Loucy (cell line): Measurements from ENCODE around the gene DYNLL1.

ENCODE experiments used
- H2AFZ ChIP-seq: fragments of 200-600 bp; sonication (generic); 2 replicates; pipeline ENCODE4 v1.6.0; 2016; ENCODE audit warnings: antibody characterized with exemption, mild to moderate bottlenecking, low read length, moderate library complexity
- H3F3A ChIP-seq: fragments of 200-600 bp; 2 replicates; pipeline ENCODE4 v1.6.0; 2016; ENCODE audit warnings: antibody characterized with exemption, low read depth, mild to moderate bottlenecking
- H3K27me3 ChIP-seq: fragments of 200-600 bp; sonication (generic); 2 replicates; pipeline ENCODE4 v1.6.1; 2014; ENCODE audit warnings: low read length, mild to moderate bottlenecking; ENCODE audit not compliant: insufficient read depth, poor library complexity, severe bottlenecking
- H3K36me3 ChIP-seq: fragments of 200-600 bp; sonication (generic); 2 replicates; pipeline ENCODE4 v1.6.1; 2016; ENCODE audit warnings: low read length; ENCODE audit not compliant: insufficient read depth
- H3K4me1 ChIP-seq: fragments of 200-600 bp; sonication (generic); 2 replicates; pipeline ENCODE4 v1.5.1; 2014; ENCODE audit warnings: low read length, mild to moderate bottlenecking; ENCODE audit not compliant: insufficient read depth, poor library complexity, severe bottlenecking
- H3K4me2 ChIP-seq: fragments of 200-600 bp; sonication (generic); 2 replicates; pipeline ENCODE4 v1.6.0; 2014; ENCODE audit warnings: antibody characterized with exemption, low read length, low read depth, mild to moderate bottlenecking; ENCODE audit not compliant: poor library complexity, severe bottlenecking
- H3K4me3 ChIP-seq: fragments of 200-600 bp; sonication (generic); 2 replicates; pipeline ENCODE4 v1.5.1; 2014; ENCODE audit warnings: low read length, mild to moderate bottlenecking, mixed read lengths; ENCODE audit not compliant: poor library complexity, severe bottlenecking
- H3K79me2 ChIP-seq: fragments of 200-600 bp; sonication (generic); 2 replicates; pipeline ENCODE4 v1.6.1; 2014; ENCODE audit warnings: low read length; ENCODE audit not compliant: insufficient read depth
- H3K9ac ChIP-seq: fragments of 200-600 bp; sonication (generic); 2 replicates; pipeline ENCODE4 v1.6.0; 2014; ENCODE audit warnings: mild to moderate bottlenecking, low read depth, low read length, moderate library complexity; ENCODE audit not compliant: poor library complexity, severe bottlenecking
- H3K9me2 ChIP-seq: fragments of 200-600 bp; sonication (generic); replicated peaks from 2 replicates; pipeline ENCODE4 v1.6.1; 2016; ENCODE audit warnings: low read depth, low read length, mixed read lengths
- H3K9me3 ChIP-seq: fragments of 200-600 bp; sonication (generic); 2 replicates; pipeline ENCODE4 v1.6.1; 2014; ENCODE audit warnings: mild to moderate bottlenecking, antibody characterized with exemption, low read length, low read depth; ENCODE audit not compliant: insufficient read depth
- H4K20me1 ChIP-seq: fragments of 200-600 bp; sonication (generic); 2 replicates; pipeline ENCODE4 v1.6.0; 2014; ENCODE audit warnings: antibody characterized with exemption, low read length, mild to moderate bottlenecking; ENCODE audit not compliant: insufficient read depth, poor library complexity, severe bottlenecking
- EZH2phosphoT487 ChIP-seq: fragments of 200-600 bp; IDR thresholded peaks from 2 replicates; pipeline ENCODE4 v1.6.1; 2018; ENCODE audit warnings: antibody characterized with exemption, mild to moderate bottlenecking, moderate library complexity, borderline replicate concordance
- TF ChIP-seq, protein P1 (sequence below): fragments of 200-600 bp; sonication (generic); conservative IDR thresholded peaks from 2 replicates; pipeline ENCODE4 v1.5.1; 2014; ENCODE audit warnings: mild to moderate bottlenecking, antibody characterized with exemption, low read length

The DYNLL1 gene

DNA sequence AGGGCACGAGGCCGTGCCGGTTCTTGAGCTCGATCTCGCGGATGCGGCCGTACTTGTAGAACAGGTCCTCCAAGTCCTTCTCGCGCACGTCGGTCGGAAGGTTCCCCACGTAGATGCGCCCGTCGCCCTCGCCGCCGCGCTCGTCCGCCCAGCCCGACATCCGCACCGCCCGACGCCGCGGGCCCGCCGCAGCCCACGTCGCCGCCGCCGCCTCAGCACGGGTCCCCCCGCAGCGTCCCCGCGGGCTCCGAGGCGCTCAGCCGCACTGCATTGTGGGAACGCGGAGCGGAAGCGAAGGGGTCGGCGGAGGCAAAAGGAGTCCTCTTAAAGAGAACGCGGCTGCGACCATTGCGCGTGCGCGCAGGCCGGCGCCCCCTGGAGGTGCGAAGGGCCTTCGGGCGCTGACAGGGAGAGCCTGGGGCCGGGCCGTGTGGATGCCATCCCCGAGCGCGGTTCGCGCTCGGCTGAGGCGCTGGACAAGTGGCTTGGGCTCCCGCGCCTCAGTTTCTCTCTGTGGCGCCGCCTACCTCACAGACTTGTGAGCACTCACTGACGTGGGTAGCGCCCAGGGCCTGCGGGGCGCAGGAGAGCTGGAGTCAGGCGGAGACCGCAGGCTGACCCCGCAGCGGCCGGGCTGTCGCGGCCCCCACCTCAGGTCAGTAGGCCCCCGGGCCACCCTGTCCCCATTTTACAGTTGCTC, 26.3 kb upstream of the DYNLL1 start, which contains the start of gene SRSF9:
TSS of gene SRSF9 (minus strand) at position 299 of the 700 bp plus-strand sequence. CDS start at position 160, 139 bp downstream.
- Histone ChIP-seq H3K4me2 (peak within 1 kb of the TSS; percentile 97), H3K9me3 (no peaks in the 10 kb centered on the region), H3F3A (no peaks in the 10 kb centered on the region), H4K20me1 (peaks cover 48% of the 10 kb centered on the region), H2AFZ (peak within 1 kb of the TSS; percentile 97), H3K27me3 (no peaks in the 10 kb centered on the region), H3K79me2 (peaks cover 72% of the 10 kb centered on the region), H3K9me2 (no peaks in the 10 kb centered on the region), H3K9ac (peak within 1 kb of the TSS; percentile 81), H3K4me1 (peaks cover 65% of the 10 kb centered on the region), H3K4me3 (peak within 1 kb of the TSS; percentile 97), H3K36me3 (peaks cover 19% of the 10 kb centered on the region)
- TF ChIP-seq, protein P1, sequence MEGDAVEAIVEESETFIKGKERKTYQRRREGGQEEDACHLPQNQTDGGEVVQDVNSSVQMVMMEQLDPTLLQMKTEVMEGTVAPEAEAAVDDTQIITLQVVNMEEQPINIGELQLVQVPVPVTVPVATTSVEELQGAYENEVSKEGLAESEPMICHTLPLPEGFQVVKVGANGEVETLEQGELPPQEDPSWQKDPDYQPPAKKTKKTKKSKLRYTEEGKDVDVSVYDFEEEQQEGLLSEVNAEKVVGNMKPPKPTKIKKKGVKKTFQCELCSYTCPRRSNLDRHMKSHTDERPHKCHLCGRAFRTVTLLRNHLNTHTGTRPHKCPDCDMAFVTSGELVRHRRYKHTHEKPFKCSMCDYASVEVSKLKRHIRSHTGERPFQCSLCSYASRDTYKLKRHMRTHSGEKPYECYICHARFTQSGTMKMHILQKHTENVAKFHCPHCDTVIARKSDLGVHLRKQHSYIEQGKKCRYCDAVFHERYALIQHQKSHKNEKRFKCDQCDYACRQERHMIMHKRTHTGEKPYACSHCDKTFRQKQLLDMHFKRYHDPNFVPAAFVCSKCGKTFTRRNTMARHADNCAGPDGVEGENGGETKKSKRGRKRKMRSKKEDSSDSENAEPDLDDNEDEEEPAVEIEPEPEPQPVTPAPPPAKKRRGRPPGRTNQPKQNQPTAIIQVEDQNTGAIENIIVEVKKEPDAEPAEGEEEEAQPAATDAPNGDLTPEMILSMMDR, result peak; percentile 75
- TF ChIP-seq EZH2phosphoT487, result no peak

DNA sequence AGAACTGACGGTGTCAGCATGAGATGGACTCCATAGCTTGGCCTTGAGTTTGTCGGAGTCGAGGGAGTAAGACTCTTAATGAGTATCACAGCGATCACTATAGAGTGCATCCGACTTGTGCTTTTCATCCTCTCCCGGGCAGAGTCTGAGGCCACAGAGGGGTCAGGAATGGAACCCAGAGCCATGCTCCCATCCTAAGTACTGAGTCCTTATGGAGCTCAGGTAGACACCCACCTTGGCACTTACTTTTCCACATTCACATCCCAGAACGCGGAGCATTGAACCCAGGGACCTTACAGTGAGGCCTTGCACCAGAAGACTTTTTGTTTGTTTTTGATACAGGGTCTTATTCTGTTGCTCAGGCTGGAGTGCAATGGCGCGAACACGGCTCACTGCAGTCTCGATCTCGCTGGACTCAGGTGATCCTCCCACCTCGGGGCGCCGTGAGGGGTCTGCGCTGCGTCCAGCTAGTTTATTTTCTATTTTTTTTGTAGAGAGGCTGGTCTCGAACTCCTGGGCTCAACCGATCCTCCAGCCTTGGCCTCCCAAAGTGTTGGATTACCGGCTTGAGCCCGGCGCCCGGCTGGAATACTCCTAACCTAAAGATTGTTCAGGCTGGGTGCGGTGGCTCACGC, 25.6 kb upstream of the DYNLL1 start:
- Histone ChIP-seq H3K79me2 (peaks cover 66% of the 10 kb centered on the region), H3K4me1 (peaks cover 67% of the 10 kb centered on the region), H3K9me3 (no peaks in the 10 kb centered on the region), H2AFZ (peak overlapping the region; percentile 97), H3K36me3 (peaks cover 12% of the 10 kb centered on the region; the same call in 1 of the 2 replicates), H3K9ac (peak overlapping the region; percentile 81), H3K4me2 (peak overlapping the region; percentile 97), H3K27me3 (no peaks in the 10 kb centered on the region), H4K20me1 (peaks cover 42% of the 10 kb centered on the region), H3F3A (no peaks in the 10 kb centered on the region; the same call in 1 of the 2 replicates), H3K4me3 (peak overlapping the region; percentile 97), H3K9me2 (no peaks in the 10 kb centered on the region)
- TF ChIP-seq, protein P1, result no peak
- no peak for TF ChIP-seq EZH2phosphoT487

DNA sequence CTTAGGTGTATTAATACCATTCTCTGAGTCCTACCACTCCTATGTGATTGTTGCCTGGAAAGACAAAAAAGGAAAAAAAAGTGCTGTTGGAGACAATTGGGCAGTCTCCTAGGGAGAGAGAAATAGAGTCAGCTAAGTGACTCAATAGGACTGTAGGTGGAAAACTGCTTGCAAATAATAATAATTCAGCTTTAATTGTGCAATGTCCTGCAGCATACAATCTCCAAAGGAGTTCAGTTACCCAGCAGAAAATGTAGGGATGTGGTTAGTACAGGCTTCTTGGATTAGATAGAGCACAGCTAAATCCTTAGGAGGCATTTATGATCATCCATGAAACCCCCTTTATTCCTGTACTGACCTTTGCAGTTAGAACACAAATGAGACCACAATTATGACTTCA, 23.4 kb upstream of the DYNLL1 start:
- H3K4me2 ChIP-seq, result peak overlapping the region; percentile 57
- no peak overlapping the region for H2AFZ ChIP-seq
- peaks cover 51% of the 10 kb centered on the region for H3K4me1 ChIP-seq
- TF ChIP-seq, protein P1, result no peak
- TF ChIP-seq EZH2phosphoT487, result no peak
- H3K4me3 ChIP-seq, result peak overlapping the region; percentile 30
- H3K36me3 ChIP-seq, result no peaks in the 10 kb centered on the region
- no peaks in the 10 kb centered on the region; the same call in 1 of the 2 replicates for H3F3A ChIP-seq
- H3K9ac ChIP-seq, result peak overlapping the region; percentile 35
- peaks cover 43% of the 10 kb centered on the region for H3K79me2 ChIP-seq
- no peaks in the 10 kb centered on the region for H3K9me2 ChIP-seq
- no peaks in the 10 kb centered on the region for H3K9me3 ChIP-seq
- H3K27me3 ChIP-seq, result no peaks in the 10 kb centered on the region
- peaks cover 19% of the 10 kb centered on the region for H4K20me1 ChIP-seq
